Right lobe of liver (tissue), 4 donors: ENCODE results near the gene KCTD18.

Source experiments
- CTCF ChIP-seq, 4 donors: fragments of 200-600 bp in 3 of 4; fragments of 450-650 bp in 1 of 4; IDR thresholded peaks; one replicate each; pipeline versions ENCODE4 v1.5.1 to v1.8.0; 2016 to 2022; ENCODE audit warnings: antibody characterized with exemption in 4 of 4, mild to moderate bottlenecking in 2 of 4
- POLR2A ChIP-seq: fragments of 450-650 bp; IDR thresholded peaks from one replicate; pipeline ENCODE4 v1.6.1; 2017; ENCODE audit warnings: antibody characterized with exemption, mild to moderate bottlenecking
- donor health status: DM: no; HTN: no; CAD: no.
- donor health status: DM: no; HTN: no; CAD: no.
- donor health status: DM: no; HTN: yes; CAD: no.

- TF ChIP-seq CTCF (IDR thresholded peaks at IDR 0.05) (no peak), POLR2A (no peak)
Observed at GRCh38 chr2:200439981-200440380, 69.9 kb downstream of the KCTD18 start.
